Measurements from ENCODE around the gene RFPL3.

DNA sequence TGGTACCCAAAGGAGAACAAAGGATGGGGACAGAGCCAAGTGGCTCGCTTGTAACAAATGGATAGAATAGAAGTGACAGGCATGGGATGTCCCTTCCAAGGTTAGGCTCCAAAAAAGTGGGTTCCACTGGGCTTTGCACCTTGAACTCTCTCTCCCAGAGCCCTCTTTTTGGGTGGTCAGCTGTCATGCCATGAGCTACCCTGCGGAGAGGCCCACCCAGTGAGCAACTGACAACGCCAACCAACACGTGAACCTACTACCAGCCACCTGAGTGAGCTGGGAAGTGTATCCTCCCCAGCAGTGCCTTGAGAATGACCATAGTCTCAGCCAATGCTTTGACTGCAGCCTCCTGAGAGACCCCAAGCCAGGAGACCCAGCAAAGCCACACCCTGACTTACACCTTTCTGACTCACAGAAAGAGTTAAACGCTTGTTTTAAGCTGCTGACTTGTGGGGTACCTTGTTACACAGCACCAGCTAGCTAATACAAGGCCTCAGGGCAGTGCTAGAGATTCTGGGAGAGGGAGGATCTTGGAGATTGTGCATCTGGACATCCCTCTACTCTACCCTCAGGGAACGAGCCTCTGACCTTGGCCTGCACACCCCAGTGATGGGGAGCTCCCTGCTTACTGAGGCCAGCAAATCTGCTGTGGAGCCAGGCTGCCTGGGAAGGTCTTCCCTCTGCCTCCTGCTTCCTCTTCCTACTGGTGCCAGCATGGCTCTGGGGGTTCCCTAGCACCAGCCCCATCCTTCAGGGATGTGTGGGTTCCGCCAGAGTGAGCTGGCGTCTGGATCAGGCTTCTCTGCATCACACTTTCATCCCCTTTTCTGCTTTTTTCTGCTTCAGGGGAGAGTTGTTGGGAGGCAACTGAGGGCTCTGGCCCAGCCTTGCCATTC lies 29.1 kb upstream of the RFPL3 start:
- TF ChIP-seq POLR2AphosphoS5 (IDR thresholded peaks at IDR 0.05) (no peak), EP300 (IDR thresholded peaks at IDR 0.05) (no peak)
